Vagina (tissue), 2 donors: ENCODE measurements around the gene TMEM165. TPM values are rescaled to one million over a fixed set of nuclear protein-coding genes. Genes with fewer than 3 reads are reported as not detected.

Experiments
- DNase-seq, 2 donors: peaks; one replicate each; pipeline ENCODE4 v3.0.0-alpha.2; 2017; ENCODE audit errors: extremely low spot score in 2 of 2
- H3K27ac ChIP-seq: fragments of 200-600 bp; sonication (generic); one replicate; pipeline ENCODE4 v1.5.1; 2019
- H3K27me3 ChIP-seq: fragments of 200-600 bp; sonication (generic); one replicate; pipeline ENCODE4 v1.5.1; 2019
- H3K36me3 ChIP-seq, 2 donors: fragments of 200-600 bp; sonication (generic); one replicate each; pipeline ENCODE4 v1.5.1; 2017 to 2019
- H3K4me1 ChIP-seq: fragments of 200-600 bp; sonication (generic); one replicate; pipeline ENCODE4 v1.5.1; 2019
- H3K4me3 ChIP-seq, 2 donors: fragments of 200-600 bp; sonication (generic); 1 replicate in 1 of 2; 2 replicates in 1 of 2; pipeline ENCODE4 v1.5.1; 2016 to 2019
- H3K9me3 ChIP-seq: fragments of 200-600 bp; sonication (generic); one replicate; pipeline ENCODE4 v1.5.1; 2019
- POLR2A ChIP-seq, 2 donors: fragments of 450-650 bp; IDR thresholded peaks; one replicate each; pipeline ENCODE4 v1.6.1; 2017; ENCODE audit warnings: antibody characterized with exemption in 2 of 2, mild to moderate bottlenecking in 2 of 2, moderate library complexity in 2 of 2
- POLR2AphosphoS5 ChIP-seq, 2 donors: sonication (generic); formaldehyde crosslinking; IDR thresholded peaks; one replicate each; pipeline ENCODE4 v1.9.0; 2017; ENCODE audit warnings: antibody characterized with exemption in 2 of 2, mild to moderate bottlenecking in 2 of 2, low read depth in 1 of 2; ENCODE audit not compliant: insufficient read depth in 1 of 2
- intact Hi-C: fragments of 100-400 bp; cut with DNase I; formaldehyde crosslinking; loops from one replicate; pipeline ENCODE4 v1.15.1; 2023
- total RNA-seq: library from RNA; depleted of rRNA; stranded (reverse); fragments of >200 nt; gene quantifications from one replicate; pipeline ENCODE4 v1.2.3, GENCODE V29; 2016
- TF ChIP-seq, protein P1 (sequence below), 3 experiments: fragments of 450-650 bp in 2 of 3; fragments of 200-600 bp in 1 of 3; sonication (generic) in 1 of 3; IDR thresholded peaks; one replicate each; pipeline ENCODE4 v1.5.1; 2017 to 2019; ENCODE audit warnings: antibody characterized with exemption in 3 of 3, mild to moderate bottlenecking in 2 of 3, moderate library complexity in 2 of 3

The TMEM165 gene
- total RNA-seq, 1 donor from 2014 or later = 171 TPM

DNA sequence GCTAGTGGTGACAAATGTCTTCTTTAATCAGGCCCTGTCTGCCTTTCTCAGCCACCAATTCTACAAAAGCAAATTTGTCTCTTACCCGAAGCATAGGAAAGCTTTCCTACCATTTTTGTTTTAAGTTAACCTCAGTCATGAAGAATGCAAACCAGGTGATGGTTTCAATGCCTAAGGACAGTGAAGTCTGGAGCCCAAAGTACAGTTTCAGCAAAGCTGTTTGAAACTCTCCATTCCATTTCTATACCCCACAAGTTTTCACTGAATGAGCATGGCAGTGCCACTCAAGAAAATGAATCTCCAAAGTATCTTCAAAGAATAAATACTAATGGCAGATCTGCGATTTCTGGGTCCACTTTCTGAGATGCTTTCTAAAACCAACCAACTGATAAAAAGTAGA, 25.8 kb upstream of the TMEM165 start:
- H3K9me3 ChIP-seq = no peaks in the 10 kb centered on the region
- no peak overlapping the region for H3K4me3 ChIP-seq
- H3K27me3 ChIP-seq = no peaks in the 10 kb centered on the region
- intact Hi-C loops = no loop called here
- DNase-seq = no peak
- no peaks in the 10 kb centered on the region for H3K4me1 ChIP-seq
- TF ChIP-seq POLR2A (IDR thresholded peaks at IDR 0.05) (no peak), POLR2AphosphoS5 (IDR thresholded peaks at IDR 0.05; ENCODE audit: insufficient read depth in 1 of 2, low read depth in 1 of 2) (no peak)
- TF ChIP-seq, protein P1, sequence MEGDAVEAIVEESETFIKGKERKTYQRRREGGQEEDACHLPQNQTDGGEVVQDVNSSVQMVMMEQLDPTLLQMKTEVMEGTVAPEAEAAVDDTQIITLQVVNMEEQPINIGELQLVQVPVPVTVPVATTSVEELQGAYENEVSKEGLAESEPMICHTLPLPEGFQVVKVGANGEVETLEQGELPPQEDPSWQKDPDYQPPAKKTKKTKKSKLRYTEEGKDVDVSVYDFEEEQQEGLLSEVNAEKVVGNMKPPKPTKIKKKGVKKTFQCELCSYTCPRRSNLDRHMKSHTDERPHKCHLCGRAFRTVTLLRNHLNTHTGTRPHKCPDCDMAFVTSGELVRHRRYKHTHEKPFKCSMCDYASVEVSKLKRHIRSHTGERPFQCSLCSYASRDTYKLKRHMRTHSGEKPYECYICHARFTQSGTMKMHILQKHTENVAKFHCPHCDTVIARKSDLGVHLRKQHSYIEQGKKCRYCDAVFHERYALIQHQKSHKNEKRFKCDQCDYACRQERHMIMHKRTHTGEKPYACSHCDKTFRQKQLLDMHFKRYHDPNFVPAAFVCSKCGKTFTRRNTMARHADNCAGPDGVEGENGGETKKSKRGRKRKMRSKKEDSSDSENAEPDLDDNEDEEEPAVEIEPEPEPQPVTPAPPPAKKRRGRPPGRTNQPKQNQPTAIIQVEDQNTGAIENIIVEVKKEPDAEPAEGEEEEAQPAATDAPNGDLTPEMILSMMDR (IDR thresholded peaks at IDR 0.05) = no peak
- no peak overlapping the region for H3K27ac ChIP-seq
- H3K36me3 ChIP-seq = peaks cover 0 to 7% of the 10 kb centered on the region in 2 donors

DNA sequence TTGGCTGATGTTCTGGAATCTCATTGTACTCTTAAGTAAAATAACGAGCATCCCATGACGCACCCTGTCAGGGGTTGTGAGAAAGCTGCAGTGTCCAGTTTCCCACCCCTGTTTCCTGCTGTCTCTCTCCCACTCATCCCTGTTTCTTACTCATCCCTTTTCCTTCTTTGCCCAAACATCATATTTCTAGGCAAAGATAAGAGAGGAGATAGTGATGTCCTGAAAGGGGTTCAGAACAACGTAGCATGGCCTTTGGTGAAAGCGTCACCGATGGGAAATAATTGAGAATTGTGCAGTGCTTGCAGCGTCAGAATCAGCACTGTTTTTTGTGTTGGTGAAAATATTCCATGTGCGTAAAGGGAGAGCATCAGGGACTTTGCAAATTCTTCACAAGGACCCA, 23.5 kb upstream of the TMEM165 start:
- H3K36me3 ChIP-seq = peaks cover 0 to 7% of the 10 kb centered on the region in 2 donors
- no peaks in the 10 kb centered on the region for H3K4me1 ChIP-seq
- no peak overlapping the region for H3K27ac ChIP-seq
- intact Hi-C loops = no loop called here
- no peak for DNase-seq
- no peaks in the 10 kb centered on the region for H3K9me3 ChIP-seq
- TF ChIP-seq POLR2AphosphoS5 (IDR thresholded peaks at IDR 0.05; ENCODE audit: insufficient read depth in 1 of 2, low read depth in 1 of 2) = no peak
- no peak for TF ChIP-seq POLR2A (IDR thresholded peaks at IDR 0.05)
- TF ChIP-seq, protein P1 (IDR thresholded peaks at IDR 0.05) = no peak
- no peaks in the 10 kb centered on the region for H3K27me3 ChIP-seq
- no peak overlapping the region for H3K4me3 ChIP-seq

DNA sequence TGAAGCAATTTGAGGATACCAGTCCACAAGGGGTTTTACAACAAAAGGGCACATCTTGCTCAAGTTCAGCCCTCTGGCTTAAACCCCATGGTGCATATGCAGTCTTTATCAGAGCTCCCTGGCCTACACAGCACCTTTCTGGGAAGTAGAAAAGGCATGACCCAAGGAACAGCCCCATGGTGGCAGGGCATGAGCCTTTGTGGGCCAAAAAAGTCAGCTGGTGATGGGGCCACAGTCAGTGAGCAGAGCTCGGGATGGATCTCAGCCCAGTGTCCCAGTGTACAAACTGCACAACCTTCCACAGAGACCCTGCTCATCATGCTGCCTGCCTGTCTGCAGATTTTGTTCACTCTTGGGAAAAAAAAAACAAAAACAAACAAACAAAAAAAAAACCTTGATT, 22.3 kb upstream of the TMEM165 start:
- Histone ChIP-seq H3K9me3 (no peaks in the 10 kb centered on the region), H3K36me3 (peaks cover 0 to 3% of the 10 kb centered on the region in 2 donors), H3K4me1 (no peaks in the 10 kb centered on the region), H3K27ac (no peak overlapping the region), H3K27me3 (no peaks in the 10 kb centered on the region), H3K4me3 (no peak overlapping the region)
- TF ChIP-seq POLR2AphosphoS5 (IDR thresholded peaks at IDR 0.05; ENCODE audit: insufficient read depth in 1 of 2, low read depth in 1 of 2) = no peak
- TF ChIP-seq, protein P1 (IDR thresholded peaks at IDR 0.05) = no peak
- no peak for TF ChIP-seq POLR2A (IDR thresholded peaks at IDR 0.05)
- intact Hi-C loops = no loop called here
- DNase-seq = no peak

DNA sequence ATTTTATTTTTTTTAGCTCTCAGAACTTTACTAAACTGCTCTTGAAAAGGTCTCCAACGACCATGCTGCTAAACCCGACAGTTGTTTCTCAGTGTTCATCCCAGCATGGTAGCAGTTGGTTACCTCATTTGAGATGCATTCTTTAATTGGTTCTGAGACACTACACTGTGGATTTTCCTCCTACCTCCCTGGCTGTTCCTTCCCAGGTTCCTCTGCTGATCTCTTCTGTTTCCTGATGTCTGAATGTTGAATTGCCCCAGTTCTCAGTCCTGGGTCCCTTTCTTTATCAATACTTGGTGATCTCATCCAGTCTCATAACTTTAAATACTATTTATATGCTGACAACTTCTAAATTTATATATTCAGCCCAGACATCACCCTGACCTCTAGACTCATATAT, 19.1 kb upstream of the TMEM165 start:
- H3K27ac ChIP-seq = no peak overlapping the region
- H3K4me3 ChIP-seq = no peak overlapping the region
- H3K4me1 ChIP-seq = no peaks in the 10 kb centered on the region
- TF ChIP-seq POLR2AphosphoS5 (IDR thresholded peaks at IDR 0.05; ENCODE audit: insufficient read depth in 1 of 2, low read depth in 1 of 2) = no peak
- TF ChIP-seq, protein P1 (IDR thresholded peaks at IDR 0.05) = no peak
- TF ChIP-seq POLR2A (IDR thresholded peaks at IDR 0.05) = no peak
- intact Hi-C loops = no loop called here
- H3K36me3 ChIP-seq = no peaks in the 10 kb centered on the region
- H3K27me3 ChIP-seq = no peaks in the 10 kb centered on the region
- H3K9me3 ChIP-seq = no peaks in the 10 kb centered on the region
- DNase-seq = no peak

DNA sequence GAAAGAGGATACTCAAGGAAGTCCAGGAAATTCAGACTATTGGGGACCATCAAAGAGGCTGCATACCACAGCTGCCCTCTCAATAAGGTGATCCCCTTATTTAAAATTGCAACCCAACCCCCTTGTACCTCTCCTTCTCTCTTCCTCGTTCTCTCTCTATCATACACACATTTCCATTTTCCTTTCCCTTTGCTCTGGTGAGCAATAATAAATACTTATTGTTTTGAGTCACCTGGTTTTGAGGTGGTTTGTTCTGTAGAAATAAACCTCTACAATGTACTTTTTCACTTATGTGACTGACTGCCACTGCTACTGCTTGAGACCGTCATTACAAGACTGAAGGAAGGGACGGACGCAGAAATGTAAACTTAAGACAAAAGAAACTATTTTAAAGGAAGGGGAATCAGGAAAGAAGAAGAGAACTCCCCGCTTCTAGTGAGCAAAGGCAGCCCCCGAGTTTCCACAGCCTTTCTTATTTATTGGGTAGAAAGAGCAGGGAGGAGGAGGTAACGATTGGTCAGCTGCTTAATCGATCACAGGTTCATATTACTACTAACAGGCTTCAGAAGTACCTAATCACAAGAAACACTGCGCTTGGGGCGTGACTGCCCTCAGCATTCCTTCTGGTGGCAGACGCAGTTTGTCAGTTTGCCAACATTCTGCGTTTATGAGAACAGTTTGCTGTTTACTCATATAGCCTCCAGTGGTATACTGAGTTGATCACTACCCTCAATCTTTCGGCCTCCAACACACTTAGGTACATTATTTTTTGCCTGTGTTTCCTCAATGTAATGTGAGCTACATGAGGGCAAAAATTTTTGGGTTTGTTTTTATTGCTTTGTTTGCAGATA, 16.9 kb upstream of the TMEM165 start:
- Histone ChIP-seq H3K27me3 (no peaks in the 10 kb centered on the region), H3K4me3 (no peak overlapping the region), H3K36me3 (no peaks in the 10 kb centered on the region), H3K27ac (no peak overlapping the region), H3K4me1 (no peaks in the 10 kb centered on the region), H3K9me3 (no peaks in the 10 kb centered on the region)
- TF ChIP-seq, protein P1 (IDR thresholded peaks at IDR 0.05) = no peak
- TF ChIP-seq POLR2AphosphoS5 (IDR thresholded peaks at IDR 0.05; ENCODE audit: insufficient read depth in 1 of 2, low read depth in 1 of 2) (no peak), POLR2A (IDR thresholded peaks at IDR 0.05) (no peak)
- no peak for DNase-seq
- intact Hi-C loops = no loop called here
